Small intestine (tissue), 7 donors: ENCODE data around the gene ONECUT1. TPM values are rescaled to one million over a fixed set of nuclear protein-coding genes. Genes with fewer than 3 reads are reported as not detected.

Experiments used
- DNase-seq, 2 donors: peaks; one replicate each; pipeline versions ENCODE4 v3.0.0 to v3.0.0-alpha.2; 2013
- FAIRE-seq: peaks from 2 replicates; lab custom pipeline; 2012; peaks lifted over from hg19 to GRCh38; lab: Jason Lieb, UNC
- H3K27ac ChIP-seq, 3 donors: one replicate each; pipeline ENCODE4 v1.5.1; 2013; ENCODE audit warnings: low read length in 2 of 3, mild to moderate bottlenecking in 2 of 3, control low read depth in 1 of 3, inconsistent platforms in 1 of 3, low read depth in 1 of 3, moderate library complexity in 1 of 3
- H3K27me3 ChIP-seq, 3 donors: one replicate each; pipeline ENCODE4 v1.6.1; 2013; ENCODE audit warnings: low read length in 3 of 3, inconsistent platforms in 1 of 3; ENCODE audit not compliant: control insufficient read depth in 3 of 3, insufficient read depth in 3 of 3
- H3K36me3 ChIP-seq, 3 donors: one replicate each; pipeline ENCODE4 v1.6.1; 2013; ENCODE audit warnings: low read length in 3 of 3, inconsistent platforms in 1 of 3, low read depth in 1 of 3, mild to moderate bottlenecking in 1 of 3, moderate library complexity in 1 of 3; ENCODE audit not compliant: control insufficient read depth in 3 of 3, insufficient read depth in 2 of 3
- H3K4me1 ChIP-seq, 3 donors: one replicate each; pipeline ENCODE4 v1.6.1; 2013; ENCODE audit warnings: low read length in 2 of 3, inconsistent platforms in 1 of 3, low read depth in 1 of 3, mild to moderate bottlenecking in 1 of 3, moderate library complexity in 1 of 3; ENCODE audit not compliant: control insufficient read depth in 3 of 3, insufficient read depth in 2 of 3
- H3K4me3 ChIP-seq, 3 donors: one replicate each; pipeline ENCODE4 v1.5.1; 2013; ENCODE audit warnings: low read length in 3 of 3, control low read depth in 1 of 3, inconsistent platforms in 1 of 3, low read depth in 1 of 3, mild to moderate bottlenecking in 1 of 3, moderate library complexity in 1 of 3
- H3K9me3 ChIP-seq, 2 donors: one replicate each; pipeline ENCODE4 v1.6.1; 2013; ENCODE audit warnings: low read depth in 1 of 2, low read length in 1 of 2; ENCODE audit not compliant: control insufficient read depth in 2 of 2, insufficient read depth in 1 of 2
- WGBS, 3 donors: extraction: QIAGEN DNeasy Blood & Tissue Kit; methylation state at CpG; one replicate each; pipeline ENCODE4 v1.1.7; 2013; 5-methylcytosine and 5-hydroxymethylcytosine counted together
- polyA plus RNA-seq, 4 donors: library from polyadenylated mRNA; stranded (reverse) in 3 of 4; unstranded in 1 of 4; fragments of 200-250 nt in 3 of 4; fragments of 120-200 nt in 1 of 4; gene quantifications; one replicate each; pipeline versions ENCODE4 v1.2.1 to v1.2.3, GENCODE V29; 2013
- donor health status: healthy with polysubstance abuse.
- donor health status: control.
- donor health status: control.
- donor health status: Bipolar disorder and iron deficiency.
- donor health status: healthy.

Gene ONECUT1
- polyA plus RNA-seq, 4 donors, result not detected

DNA sequence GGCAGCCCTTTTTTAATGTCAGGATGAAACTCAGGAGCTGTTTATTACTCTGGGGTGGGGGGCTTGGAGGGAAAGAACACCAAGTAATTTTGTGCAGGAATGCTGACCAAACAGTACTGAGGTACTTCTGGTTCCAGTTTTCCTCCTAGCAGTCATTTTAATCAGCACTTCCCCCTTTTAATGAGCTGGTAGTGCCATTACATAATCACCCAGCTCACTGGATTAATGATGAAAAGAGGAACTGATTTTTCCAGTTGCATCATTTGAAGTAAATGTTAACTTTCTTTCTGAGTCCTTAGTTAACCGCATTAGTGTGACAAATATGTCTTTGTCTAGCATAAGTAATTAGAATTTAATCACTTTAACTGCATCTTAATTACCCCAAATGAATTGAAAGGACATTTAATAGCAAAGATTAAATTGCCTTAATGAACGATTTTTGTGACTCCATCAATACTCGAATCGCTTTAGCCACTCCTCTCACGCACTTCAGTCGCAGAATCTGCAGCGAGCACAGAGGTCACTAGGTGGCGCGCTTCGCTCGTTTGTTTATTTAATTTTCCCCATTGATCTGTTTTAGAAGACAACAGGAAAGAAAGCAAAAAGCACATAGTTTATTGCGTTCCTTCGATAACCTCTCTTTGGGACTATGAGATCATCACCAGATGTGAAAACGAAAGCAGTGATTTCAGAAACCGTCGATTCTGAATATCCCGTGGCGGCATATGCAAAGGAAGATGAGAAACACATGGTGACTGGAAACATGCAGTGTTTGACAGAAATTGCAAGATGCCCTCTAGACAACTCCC lies 9.8 kb downstream of the ONECUT1 start:
- H3K36me3 ChIP-seq, result no peaks in the 10 kb centered on the region
- DNase-seq (peak; percentile 60 to 68), FAIRE-seq (peak; percentile 15)
- no peak overlapping the region for H3K27ac ChIP-seq
- H3K4me1 ChIP-seq, result peaks cover 0 to 4% (median 3%) of the 10 kb centered on the region in 3 donors
- no peak overlapping the region for H3K4me3 ChIP-seq
- WGBS, 3 donors, result 2 to 5% (median 4%) methylated on average over 18 of the region's 18 CpGs
- H3K9me3 ChIP-seq, result no peaks in the 10 kb centered on the region
- H3K27me3 ChIP-seq, result peaks cover 2 to 48% (median 29%) of the 10 kb centered on the region in 3 donors

DNA sequence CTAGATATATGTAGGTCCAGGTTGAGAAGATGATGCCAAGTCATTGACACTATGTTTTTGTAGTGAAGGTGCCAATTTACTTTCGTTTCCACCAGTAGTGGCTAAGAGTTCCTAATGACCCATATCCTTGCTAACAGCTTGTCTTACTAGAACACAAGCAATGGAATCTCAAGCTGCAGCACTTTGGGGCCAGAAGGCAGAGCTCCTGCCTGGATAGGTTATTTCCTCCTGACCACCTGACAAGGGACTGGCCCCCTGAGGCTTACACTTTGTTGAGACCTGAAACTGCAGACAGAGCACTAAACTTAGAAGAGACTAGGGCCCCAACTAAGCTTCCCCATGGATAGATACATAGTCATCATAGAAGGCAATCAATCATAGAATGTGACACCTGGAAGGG lies 11.7 kb downstream of the ONECUT1 start:
- no peak overlapping the region for H3K27ac ChIP-seq
- no peak overlapping the region for H3K4me3 ChIP-seq
- DNase-seq (no peak), FAIRE-seq (no peak)
- no peaks in the 10 kb centered on the region for H3K36me3 ChIP-seq
- H3K4me1 ChIP-seq, result no peaks in the 10 kb centered on the region
- H3K27me3 ChIP-seq, result peaks cover 0 to 29% (median 13%) of the 10 kb centered on the region in 3 donors
- 36 to 62% (median 38%) methylated on average over 1 of the region's 1 CpG for WGBS, 3 donors
- H3K9me3 ChIP-seq, result no peaks in the 10 kb centered on the region

DNA sequence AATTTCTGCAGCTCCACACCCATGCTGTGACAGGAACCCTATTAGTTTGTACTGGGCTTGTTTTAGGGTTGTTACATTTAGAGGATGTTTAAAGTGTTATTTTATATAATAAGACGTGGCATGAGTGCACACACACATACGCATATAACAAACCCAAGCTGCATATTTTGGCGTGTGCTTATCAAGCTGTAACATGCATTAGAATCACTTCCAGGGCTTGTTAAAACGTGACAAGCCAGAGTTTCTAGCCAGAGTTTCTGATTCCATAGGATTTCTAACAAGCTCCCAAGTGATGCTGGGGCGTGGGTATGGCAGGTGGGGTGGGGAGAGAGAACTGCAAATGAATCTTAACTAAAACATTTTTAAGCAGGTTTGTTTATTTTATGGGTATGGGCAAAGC lies 17.4 kb downstream of the ONECUT1 start:
- H3K27me3 ChIP-seq, result peaks cover 0 to 11% (median 7%) of the 10 kb centered on the region in 3 donors
- H3K9me3 ChIP-seq, result no peaks in the 10 kb centered on the region
- 46 to 60% (median 49%) methylated on average over 5 of the region's 5 CpGs for WGBS, 3 donors
- DNase-seq (no peak), FAIRE-seq (no peak)
- H3K27ac ChIP-seq, result no peak overlapping the region
- H3K36me3 ChIP-seq, result no peaks in the 10 kb centered on the region
- H3K4me3 ChIP-seq, result no peak overlapping the region
- no peaks in the 10 kb centered on the region for H3K4me1 ChIP-seq

DNA sequence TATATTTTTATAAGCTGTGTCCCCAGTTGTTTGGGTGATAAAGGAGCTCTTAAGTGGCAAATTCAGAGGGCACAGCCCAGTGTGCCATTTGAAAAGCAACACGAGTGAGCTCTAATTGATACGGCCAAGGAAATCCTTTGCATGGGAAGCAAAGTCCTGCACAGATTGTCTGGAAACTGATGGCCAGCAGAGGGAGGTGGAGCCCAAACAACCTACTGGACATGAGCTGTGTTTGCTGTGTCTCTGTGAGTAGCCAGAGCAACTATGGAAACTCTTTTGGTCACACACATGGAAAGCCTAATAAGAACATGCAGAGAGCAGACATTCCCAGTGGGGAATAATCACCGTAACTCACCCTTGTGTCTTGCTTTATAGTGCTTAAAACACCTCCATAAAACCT lies 24.4 kb downstream of the ONECUT1 start:
- WGBS, 3 donors, result 50 to 63% (median 61%) methylated on average over 3 of the region's 3 CpGs
- no peak for FAIRE-seq
- no peak for DNase-seq

DNA sequence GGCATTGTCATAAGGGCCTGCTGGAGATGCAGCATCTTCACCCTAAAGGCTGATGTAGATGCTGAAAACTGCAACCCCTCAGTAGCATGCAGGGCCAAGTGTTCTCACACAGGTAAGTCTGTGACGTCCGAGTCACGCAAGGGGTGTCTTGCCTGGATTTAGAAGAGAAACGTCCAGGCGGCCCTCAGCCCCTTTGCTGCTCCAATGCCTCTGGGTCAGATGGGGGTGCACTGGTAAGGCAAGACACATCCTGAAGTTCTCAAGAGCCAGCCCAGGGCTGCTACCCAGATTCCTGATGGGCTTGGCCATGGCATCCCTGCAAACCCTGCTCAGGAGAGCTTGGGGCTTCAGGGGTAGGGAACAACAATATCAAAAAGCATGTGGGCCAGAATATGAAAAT lies 25.4 kb downstream of the ONECUT1 start:
- no peak for FAIRE-seq
- 84 to 92% (median 91%) methylated on average over 5 of the region's 5 CpGs for WGBS, 3 donors

More for the DNA sequence above, 24.4 kb downstream of the ONECUT1 start:
- Histone ChIP-seq H3K4me3 (no peak overlapping the region), H3K27ac (no peak overlapping the region), H3K4me1 (no peaks in the 10 kb centered on the region), H3K36me3 (no peaks in the 10 kb centered on the region), H3K9me3 (no peaks in the 10 kb centered on the region), H3K27me3 (peaks cover 0 to 8% (median 3%) of the 10 kb centered on the region in 3 donors)

DNA sequence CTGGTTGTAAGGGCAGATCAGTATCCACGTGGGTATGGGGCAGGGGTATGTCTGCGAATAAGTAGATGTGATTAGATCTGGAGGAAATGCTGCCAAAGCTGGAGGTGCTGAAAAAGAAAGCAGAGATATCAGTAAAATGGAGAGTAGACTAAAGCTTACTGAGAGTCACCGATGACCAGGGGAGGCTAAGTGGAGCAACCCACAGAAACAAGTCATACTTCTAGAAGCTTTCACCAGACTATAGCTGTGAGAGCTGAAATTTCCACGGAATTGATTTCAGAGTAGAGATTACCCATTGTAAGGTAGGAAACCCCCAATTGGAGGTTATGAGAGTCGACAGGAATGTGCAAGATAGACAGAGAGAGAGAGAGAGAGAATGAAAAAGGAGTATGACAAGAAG lies 27.5 kb downstream of the ONECUT1 start:
- no peaks in the 10 kb centered on the region for H3K36me3 ChIP-seq
- DNase-seq (no peak), FAIRE-seq (no peak)
- no peak overlapping the region for H3K27ac ChIP-seq
- peaks cover 0 to 8% (median 0%) of the 10 kb centered on the region in 3 donors for H3K27me3 ChIP-seq
- no peaks in the 10 kb centered on the region for H3K4me1 ChIP-seq
- H3K4me3 ChIP-seq, result no peak overlapping the region
- H3K9me3 ChIP-seq, result no peaks in the 10 kb centered on the region
- WGBS, 3 donors, result 65 to 76% (median 71%) methylated on average over 5 of the region's 5 CpGs

More for the DNA sequence above, 25.4 kb downstream of the ONECUT1 start:
- Histone ChIP-seq H3K4me3 (no peak overlapping the region), H3K9me3 (no peaks in the 10 kb centered on the region), H3K4me1 (no peaks in the 10 kb centered on the region), H3K27me3 (peaks cover 0 to 8% (median 3%) of the 10 kb centered on the region in 3 donors), H3K27ac (no peak overlapping the region), H3K36me3 (no peaks in the 10 kb centered on the region)
- DNase-seq, result no peak

DNA sequence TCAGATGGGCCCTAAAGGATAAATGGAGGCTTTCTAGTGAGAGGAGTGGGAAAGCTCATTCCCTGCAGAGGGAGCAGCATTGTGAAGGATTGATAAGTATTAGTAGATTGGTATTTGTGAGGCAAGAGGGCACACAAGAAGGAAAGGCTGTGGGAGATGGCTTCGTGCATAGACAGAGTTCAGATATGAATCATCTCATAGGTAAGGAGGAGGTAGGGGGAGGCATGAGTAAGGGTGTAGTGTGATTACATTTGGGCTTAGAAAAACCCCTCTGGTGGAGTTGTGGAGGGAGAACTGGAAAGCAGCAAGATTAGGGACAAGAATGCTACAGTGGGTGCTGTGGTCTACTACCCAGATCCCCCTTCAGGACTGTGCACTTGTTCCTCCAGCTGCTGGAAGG lies 29.6 kb downstream of the ONECUT1 start:
- WGBS, 3 donors, result 38 to 65% (median 62%) methylated on average over 1 of the region's 1 CpG
- Histone ChIP-seq H3K4me3 (no peak overlapping the region), H3K27ac (no peak overlapping the region), H3K4me1 (no peaks in the 10 kb centered on the region), H3K9me3 (no peaks in the 10 kb centered on the region), H3K36me3 (no peaks in the 10 kb centered on the region), H3K27me3 (peaks cover 0 to 4% (median 0%) of the 10 kb centered on the region in 3 donors)
- no peak for FAIRE-seq
- DNase-seq, result no peak

DNA sequence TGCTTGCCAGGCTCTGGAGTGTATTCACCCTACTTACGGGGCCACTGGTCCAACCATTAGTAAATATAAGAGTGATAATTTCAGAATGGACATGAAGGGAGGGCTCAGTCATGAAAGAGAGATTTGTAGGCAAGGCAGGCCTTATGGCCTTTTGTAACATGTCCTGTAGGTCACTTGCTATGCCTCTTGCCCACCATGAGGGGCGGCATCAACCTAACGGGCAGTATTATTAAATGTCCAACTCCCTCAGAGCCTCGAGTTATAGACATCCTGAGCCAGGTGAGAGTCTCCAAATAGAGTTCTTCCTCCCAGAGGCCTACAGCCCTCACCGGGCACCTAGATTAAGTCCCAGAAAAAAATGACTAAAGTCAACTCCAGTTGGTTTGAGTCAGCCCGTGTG lies 30.2 kb downstream of the ONECUT1 start:
- H3K36me3 ChIP-seq, result no peaks in the 10 kb centered on the region
- H3K9me3 ChIP-seq, result no peaks in the 10 kb centered on the region
- DNase-seq, result no peak
- no peaks in the 10 kb centered on the region for H3K4me1 ChIP-seq
- peaks cover 0 to 4% (median 0%) of the 10 kb centered on the region in 3 donors for H3K27me3 ChIP-seq
- 81 to 85% (median 83%) methylated on average over 6 of the region's 6 CpGs for WGBS, 3 donors
- no peak for FAIRE-seq
- no peak overlapping the region for H3K4me3 ChIP-seq
- H3K27ac ChIP-seq, result no peak overlapping the region
